Measurements from ENCODE around the gene NPTN.

Gene NPTN

GRCh38 chr15:73518180-73518862, 114.9 kb downstream of the NPTN start:
- no peak for DNase-seq (ENCODE audit: low read depth)

- DNase-seq (ENCODE audit: low read depth), result no peak
Measured at GRCh38 chr15:73517566-73517965, 115.6 kb downstream of the NPTN start.

- no peak for DNase-seq (ENCODE audit: low read depth)
Measured at GRCh38 chr15:73515527-73515926, 117.7 kb downstream of the NPTN start.
